GM18508 (cell line): Measurements from ENCODE around the gene C2CD4C.
"Not testable (repeated sequence)": the region's sequence is repeated elsewhere in the genome, so short reads cannot be mapped to it uniquely, and the experiment has no call there.

Source experiments
- ATAC-seq: cut with Tn5 transposase; IDR thresholded peaks from one replicate; pipeline ENCODE4 v1.9.1; 2021; ENCODE audit warnings: moderate number of reproducible peaks; ENCODE audit not compliant: insufficient read depth, unreplicated experiment

C2CD4C gene, protein sequence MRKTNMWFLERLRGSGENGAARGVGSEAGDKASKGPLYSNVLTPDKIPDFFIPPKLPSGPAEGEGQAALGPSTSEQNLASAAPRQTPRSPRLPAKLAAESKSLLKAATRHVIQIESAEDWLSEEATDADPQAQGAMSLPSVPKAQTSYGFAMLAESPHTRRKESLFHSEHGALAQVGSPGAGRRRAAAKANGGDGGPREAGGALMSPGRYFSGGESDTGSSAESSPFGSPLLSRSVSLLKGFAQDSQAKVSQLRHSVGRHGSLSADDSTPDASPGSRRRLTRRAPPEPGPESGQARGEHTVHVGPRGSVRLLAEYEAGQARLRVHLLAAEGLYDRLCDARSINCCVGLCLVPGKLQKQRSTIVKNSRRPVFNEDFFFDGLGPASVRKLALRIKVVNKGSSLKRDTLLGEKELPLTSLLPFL

GRCh38 chr19:408902-409515 lies at the start of gene C2CD4C:
C2CD4C (minus strand) TSS chr19:409147; CDS start chr19:408361, 786 bp downstream.
- ATAC-seq, result no peak

GRCh38 chr19:458091-459042 lies 49.4 kb upstream of the C2CD4C start:
- no peak for ATAC-seq

- ATAC-seq, result no peak
These were observed 48.7 kb upstream of the C2CD4C start for GRCh38 chr19:457636-458035.

DNA sequence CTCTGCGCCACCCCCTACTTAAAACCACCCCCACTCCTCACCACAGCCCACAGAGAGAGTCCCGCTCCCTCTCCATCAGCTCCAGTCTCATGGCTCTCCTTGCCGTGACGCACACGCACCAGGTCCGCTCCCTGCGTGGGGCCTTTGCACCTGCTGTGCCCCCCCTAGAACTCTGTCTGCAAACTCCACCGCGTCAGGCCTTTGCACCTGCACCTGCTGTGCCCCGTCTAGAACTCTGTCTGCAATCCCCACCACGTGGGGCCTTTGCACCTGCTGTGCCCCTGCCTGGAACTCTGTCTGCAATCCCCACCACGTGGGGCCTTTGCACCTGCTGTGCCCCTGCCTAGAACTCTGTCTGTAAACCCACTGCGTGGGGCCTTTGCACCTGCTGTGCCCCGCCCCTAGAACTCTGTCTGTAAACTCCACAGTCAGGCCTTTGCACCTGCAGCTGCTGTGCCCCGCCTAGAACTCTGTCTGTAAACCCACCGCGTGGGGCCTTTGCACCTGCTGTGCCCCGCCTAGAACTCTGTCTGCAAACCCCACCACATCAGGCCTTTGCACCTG lies 47.7 kb upstream of the C2CD4C start:
- no peak for ATAC-seq

DNA sequence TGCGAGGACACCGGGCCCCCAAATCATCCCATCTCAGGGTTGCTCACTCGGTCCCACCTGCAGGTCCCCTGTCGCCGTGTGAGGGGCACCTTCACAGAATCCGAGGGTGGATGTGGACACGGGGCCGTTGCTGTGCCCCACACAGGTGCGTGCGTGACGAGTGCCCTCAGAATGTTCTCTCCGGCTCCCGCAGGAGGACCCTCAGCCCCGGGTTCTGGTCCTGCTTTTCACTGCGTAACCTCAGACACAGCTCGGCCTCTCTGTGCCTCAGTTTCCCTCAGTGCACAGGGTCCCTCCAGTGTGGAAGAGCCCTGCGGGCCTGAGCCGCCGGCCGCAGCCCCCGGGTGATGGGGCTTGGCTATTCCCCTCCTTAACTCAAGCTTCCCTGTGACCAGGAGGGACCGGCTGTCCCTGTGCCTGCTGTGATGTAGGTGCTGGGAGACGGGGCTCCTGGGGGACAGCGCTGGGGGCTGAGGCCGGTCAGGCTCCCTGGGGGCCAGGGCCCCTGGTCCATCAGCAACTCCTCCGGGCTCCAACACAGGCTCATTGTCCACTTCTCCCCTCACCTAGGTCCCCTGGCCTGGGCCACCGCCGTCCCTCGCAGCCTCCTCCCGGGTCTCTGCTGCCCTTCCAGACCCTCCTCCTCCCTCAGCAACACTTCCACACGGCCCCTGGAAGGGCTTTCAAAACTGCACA lies 47.1 kb upstream of the C2CD4C start:
- no peak for ATAC-seq

DNA sequence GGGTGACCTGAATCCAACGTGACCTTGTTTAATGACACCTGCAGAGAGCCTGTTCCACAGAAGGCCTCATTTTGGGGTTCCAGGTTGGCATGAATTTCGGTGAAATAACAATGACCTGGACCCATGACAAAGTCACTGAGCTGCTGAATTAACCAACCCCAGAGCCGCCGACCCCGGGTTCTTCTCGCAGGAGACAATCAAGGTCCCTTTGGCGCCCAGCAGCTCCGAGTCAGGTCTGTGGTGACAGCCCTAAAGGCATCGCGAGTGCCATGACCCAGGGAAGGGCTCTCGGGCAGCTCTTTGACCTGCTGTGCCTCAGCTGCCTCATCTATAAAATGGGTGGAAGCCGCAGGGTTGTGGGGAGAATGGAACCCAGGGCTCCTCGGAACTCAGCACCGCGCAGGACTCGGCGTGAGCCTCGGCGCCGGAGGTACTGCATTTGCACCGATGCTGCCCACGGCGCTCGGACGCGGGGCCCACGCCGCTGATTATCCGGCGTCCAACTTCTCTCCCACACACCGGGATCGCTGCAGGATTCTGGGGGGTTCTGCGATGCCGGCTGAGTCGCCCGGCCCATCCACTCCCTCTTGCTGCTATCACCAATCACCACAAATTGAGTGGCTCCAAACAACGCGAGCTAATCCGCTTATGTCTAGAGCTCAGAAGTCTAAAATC lies 46.2 kb upstream of the C2CD4C start:
- ATAC-seq, result no peak

GRCh38 chr19:453606-454005 lies 44.7 kb upstream of the C2CD4C start:
- no peak for ATAC-seq

DNA sequence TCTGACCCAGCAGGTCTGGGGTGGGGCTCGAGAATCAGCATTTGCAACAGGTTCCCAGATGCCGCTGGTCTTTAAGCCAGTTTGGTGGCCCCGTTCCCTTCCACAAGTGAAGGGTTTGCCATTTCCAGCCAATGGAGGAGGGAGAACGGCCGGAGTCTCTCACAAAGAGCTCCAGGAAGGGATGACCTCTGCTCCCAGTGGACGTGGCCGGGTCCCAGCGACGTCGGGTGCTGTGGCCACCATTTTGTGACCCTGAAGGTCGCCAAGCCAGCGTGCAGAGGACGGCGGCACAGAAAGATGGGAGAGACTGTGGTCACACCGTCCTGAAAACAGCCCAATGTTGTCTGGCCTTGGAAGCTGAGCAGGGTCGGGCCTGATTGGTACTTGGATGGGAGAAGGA lies 43.9 kb upstream of the C2CD4C start:
- ATAC-seq, result no peak

DNA sequence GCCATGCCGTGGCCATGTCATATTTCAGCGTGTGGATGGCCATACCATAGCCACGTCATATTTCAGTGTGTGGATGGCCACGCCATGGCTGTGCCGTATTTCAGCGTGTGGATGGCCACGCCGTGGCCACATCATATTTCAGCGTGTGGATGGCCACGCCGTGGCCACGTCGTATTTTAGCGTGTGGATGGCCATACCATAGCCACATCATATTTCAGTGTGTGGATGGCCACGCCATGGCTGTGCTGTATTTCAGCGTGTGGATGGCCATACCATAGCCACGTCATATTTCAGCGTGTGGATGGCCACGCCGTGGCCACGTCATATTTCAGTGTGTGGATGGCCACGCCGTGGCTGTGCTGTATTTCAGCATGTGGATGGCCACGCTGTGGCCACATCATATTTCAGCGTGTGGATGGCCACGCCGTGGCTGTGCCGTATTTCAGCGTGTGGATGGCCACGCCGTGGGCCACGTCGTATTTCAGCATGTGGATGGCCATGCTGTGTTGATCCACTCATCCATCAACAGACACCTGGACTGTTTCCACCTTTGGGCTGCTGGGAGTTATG lies 42.0 kb upstream of the C2CD4C start:
- not testable (repeated sequence) for ATAC-seq

DNA sequence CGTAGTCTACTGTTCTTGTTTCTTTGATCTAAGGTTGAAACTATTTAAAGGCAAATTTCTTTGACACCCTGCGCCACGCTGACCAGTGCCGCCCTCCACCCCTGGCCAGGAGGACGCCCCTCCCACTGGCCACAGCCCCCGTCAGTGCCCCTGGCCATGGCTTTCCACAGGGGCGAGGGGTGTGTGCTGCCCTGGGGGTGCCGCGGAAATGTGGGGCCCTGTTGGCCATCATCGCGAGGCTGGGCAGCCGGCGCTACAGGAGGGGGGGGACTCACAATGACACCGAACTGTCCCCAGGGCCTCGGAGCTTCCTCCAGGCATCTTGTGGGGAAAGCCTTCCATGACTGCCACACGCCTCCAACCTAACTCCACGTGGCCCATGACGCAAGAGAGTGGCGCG lies 41.0 kb upstream of the C2CD4C start:
- ATAC-seq, result no peak

GRCh38 chr19:447816-448560 lies 39.0 kb upstream of the C2CD4C start:
- ATAC-seq, result no peak

- ATAC-seq, result no peak
These were observed 38.1 kb upstream of the C2CD4C start for GRCh38 chr19:447064-447426.

DNA sequence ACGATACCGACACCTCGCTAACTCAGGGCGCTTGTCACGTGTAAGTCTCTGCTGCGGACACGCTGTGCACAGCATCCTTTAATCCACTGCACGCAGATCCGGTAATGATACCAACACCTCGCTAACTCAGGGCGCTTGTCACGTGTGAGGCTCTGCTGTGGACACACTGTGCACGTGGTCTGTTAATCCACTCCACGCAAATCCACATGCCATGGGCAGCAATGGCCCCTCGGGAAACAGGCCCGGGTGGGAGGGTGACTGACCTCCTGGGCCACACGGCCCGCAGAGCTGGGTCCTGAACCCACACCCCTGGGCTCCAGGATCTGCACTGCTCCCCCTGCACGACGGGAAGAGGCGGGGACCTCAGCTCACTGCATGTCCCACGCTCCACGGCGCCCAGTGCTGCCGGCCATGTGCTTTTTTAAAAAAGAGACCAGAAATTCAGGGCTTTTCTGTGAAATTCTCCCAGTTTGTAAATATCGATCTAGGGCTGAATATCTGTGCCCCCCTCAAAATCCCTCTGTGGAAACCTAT lies 35.8 kb upstream of the C2CD4C start:
- no peak for ATAC-seq

DNA sequence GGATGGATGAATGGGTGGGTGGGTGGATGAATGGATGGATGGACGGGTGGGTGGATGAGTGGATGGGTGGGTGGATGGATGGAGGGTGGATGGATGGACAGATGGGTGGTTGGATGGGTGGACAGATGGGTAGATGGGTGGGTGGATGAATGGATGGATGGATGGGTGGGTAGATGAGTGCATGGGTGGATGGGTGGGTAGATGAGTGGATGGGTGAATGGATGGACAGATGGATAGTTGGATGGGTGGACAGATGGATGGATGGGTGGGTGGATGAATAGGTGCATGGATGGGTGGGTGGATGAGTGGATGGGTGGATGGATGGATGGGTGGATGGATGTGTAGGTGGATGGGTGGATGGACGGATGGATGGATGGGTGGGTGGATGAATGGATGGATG lies 34.1 kb upstream of the C2CD4C start:
- no peak for ATAC-seq

- no peak for ATAC-seq
These were observed 33.1 kb upstream of the C2CD4C start for GRCh38 chr19:442085-442484.

DNA sequence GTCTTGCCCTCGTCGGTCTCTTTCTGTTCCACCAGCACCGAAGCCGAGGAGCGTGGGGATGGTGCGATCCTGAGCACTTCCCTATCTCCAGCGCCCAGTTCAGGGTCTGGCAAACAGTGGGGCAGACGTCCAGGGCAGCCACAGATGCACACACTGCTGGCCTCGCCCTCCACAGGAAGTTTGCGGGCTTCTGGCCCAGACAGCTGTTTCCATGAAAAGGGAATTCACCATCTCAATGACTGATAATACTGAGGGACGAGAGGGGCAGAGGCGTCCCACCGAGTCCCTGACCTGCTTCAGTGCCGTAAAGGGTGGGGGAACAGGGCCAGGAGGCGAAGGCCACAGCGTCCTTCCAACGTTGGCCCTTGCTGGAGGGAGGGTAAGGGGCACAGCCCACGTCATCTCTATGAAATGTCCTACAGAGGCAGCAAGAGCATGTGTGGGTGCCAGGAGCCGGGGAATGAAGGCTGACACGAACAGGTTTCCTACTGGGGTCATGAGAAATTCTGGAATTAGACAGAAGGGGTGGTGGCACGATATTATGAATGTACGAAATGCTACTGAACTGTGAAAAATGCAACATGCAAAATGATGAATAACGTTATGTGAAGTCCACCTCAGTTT lies 32.4 kb upstream of the C2CD4C start:
- no peak for ATAC-seq

DNA sequence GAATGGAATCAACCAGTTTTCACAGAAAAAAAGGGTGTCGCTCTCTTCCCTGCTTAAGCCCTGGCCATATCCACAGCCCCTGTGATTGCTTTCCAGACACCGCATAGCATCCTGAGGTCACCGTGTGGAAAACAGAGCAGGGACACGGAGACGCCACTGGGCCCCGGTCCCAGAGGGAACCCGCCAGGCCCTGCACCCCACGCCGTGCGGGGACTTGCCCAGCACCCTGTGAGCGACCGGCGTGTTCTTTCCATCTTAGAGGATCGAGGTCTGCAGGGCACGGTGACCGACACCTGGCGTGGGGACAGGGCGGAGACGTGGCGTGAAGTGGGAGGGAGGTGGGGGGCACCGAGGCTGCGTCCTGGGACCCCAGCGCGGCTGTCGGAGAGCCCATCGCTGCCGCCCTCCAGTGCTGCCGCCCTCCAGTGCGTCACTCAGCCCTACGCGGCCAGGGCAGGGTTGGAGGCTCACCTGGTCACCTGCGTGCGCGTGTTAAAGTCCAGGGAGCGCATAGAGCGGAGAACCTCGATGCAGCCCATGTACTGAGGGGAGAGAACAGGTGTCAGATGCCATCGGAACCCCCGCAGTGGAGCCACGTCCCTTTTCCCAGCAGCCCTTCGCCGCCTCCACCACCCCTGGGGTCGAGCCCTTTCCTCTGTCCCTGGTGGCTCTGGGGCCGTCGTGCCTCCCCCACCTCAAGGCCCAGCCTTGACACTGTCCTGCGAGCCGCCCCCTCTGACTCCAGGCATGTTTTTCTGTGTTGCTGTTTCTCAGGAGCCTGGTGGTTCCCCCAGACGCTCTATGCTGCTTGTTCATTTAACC lies 31.7 kb upstream of the C2CD4C start:
- no peak for ATAC-seq
